Epithelial cell of esophagus (primary cell): ENCODE results near the gene FADS6.

ENCODE experiments used
- DNase-seq: peaks from one replicate; pipeline ENCODE4 v3.0.0; 2010; ENCODE audit warnings: low read depth
- H3K4me3 ChIP-seq: 2 replicates; pipeline ENCODE4 v1.5.1; 2011; ENCODE audit warnings: mild to moderate bottlenecking, low read length, control low read depth
- CTCF ChIP-seq: IDR thresholded peaks from 2 replicates; pipeline ENCODE4 v1.5.1; 2011; ENCODE audit warnings: low read depth, mild to moderate bottlenecking, low read length, control low read depth, inconsistent platforms; ENCODE audit not compliant: insufficient read depth; ENCODE audit errors: missing control alignments

Gene FADS6

GRCh38 chr17:74864297-74864865 lies 29.1 kb downstream of the FADS6 start:
- DNase-seq = no peak
- H3K4me3 ChIP-seq = no peak overlapping the region
- no peak for TF ChIP-seq CTCF

- DNase-seq = no peak
- TF ChIP-seq CTCF = no peak
- no peak overlapping the region for H3K4me3 ChIP-seq
Measured at GRCh38 chr17:74863420-74864296, 29.8 kb downstream of the FADS6 start.

GRCh38 chr17:74862919-74863318 lies 30.5 kb downstream of the FADS6 start:
- TF ChIP-seq CTCF = no peak
- no peak overlapping the region for H3K4me3 ChIP-seq
- DNase-seq = no peak

GRCh38 chr17:74862108-74862901 lies 31.1 kb downstream of the FADS6 start:
- DNase-seq = peak; percentile 23
- peak; percentile 57 for TF ChIP-seq CTCF
- no peak overlapping the region for H3K4me3 ChIP-seq

- DNase-seq = no peak
- no peak for TF ChIP-seq CTCF
- no peak overlapping the region for H3K4me3 ChIP-seq
Measured at GRCh38 chr17:74861662-74862107, 31.7 kb downstream of the FADS6 start.

GRCh38 chr17:74860872-74861661 lies 32.4 kb downstream of the FADS6 start:
- no peak overlapping the region for H3K4me3 ChIP-seq
- DNase-seq = no peak
- TF ChIP-seq CTCF = no peak
